ENCODE measurements around the gene LDB3. TPM values are rescaled to one million over a fixed set of nuclear protein-coding genes. Genes with fewer than 3 reads are reported as not detected.

LDB3 gene
- total RNA-seq, 1 experiment from 2014 or later, result 0.04 TPM

DNA sequence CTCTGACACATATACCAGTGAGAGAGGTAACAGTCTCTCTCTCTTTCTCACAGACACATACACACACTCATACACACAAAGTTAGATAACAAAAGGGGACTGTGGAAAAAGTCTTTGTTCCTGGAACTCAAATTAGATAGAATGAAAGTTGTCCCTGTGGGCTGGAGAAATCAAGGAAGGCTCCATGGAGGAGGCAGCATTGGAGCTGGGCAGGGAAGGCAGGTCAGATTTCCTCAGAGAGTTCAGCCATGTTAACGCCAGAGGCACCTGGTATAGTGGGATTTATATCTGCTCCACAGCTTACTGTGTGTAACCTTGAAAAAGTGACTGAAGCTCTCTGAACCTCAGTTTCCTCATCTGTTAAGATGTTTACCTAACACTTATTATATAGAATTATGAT, 38.7 kb downstream of the LDB3 start:
- Histone ChIP-seq H3K27me3 (ENCODE audit: low read length) (no peaks in the 10 kb centered on the region), H3F3A (ENCODE audit: low read length, unreplicated experiment) (no peaks in the 10 kb centered on the region), H3K4me1 (ENCODE audit: insufficient read depth, low read length) (peaks cover 5% of the 10 kb centered on the region), H3K4me3 (ENCODE audit: low read length) (no peak overlapping the region), H3K9ac (ENCODE audit: low read length) (no peak overlapping the region), H3K9me3 (ENCODE audit: low read length) (no peaks in the 10 kb centered on the region), H3K4me2 (ENCODE audit: low read length) (no peak overlapping the region), H3K9me2 (replicated peaks; ENCODE audit: low read length) (no peaks in the 10 kb centered on the region), H2AFZ (ENCODE audit: low read length) (no peak overlapping the region), H3K36me3 (ENCODE audit: low read depth, low read length) (no peaks in the 10 kb centered on the region), H3K27ac (ENCODE audit: low read length) (no peak overlapping the region), H4K20me1 (ENCODE audit: low read length) (no peaks in the 10 kb centered on the region), H3K79me2 (ENCODE audit: low read length) (no peaks in the 10 kb centered on the region)
- TF ChIP-seq EZH2 (IDR thresholded peaks at IDR 0.05; ENCODE audit: low read length, unreplicated experiment) (no peak), EZH2phosphoT487 (IDR thresholded peaks at IDR 0.05; ENCODE audit: borderline replicate concordance, low read length) (no peak)
- TF ChIP-seq, protein P1, sequence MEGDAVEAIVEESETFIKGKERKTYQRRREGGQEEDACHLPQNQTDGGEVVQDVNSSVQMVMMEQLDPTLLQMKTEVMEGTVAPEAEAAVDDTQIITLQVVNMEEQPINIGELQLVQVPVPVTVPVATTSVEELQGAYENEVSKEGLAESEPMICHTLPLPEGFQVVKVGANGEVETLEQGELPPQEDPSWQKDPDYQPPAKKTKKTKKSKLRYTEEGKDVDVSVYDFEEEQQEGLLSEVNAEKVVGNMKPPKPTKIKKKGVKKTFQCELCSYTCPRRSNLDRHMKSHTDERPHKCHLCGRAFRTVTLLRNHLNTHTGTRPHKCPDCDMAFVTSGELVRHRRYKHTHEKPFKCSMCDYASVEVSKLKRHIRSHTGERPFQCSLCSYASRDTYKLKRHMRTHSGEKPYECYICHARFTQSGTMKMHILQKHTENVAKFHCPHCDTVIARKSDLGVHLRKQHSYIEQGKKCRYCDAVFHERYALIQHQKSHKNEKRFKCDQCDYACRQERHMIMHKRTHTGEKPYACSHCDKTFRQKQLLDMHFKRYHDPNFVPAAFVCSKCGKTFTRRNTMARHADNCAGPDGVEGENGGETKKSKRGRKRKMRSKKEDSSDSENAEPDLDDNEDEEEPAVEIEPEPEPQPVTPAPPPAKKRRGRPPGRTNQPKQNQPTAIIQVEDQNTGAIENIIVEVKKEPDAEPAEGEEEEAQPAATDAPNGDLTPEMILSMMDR (conservative IDR thresholded peaks at IDR 0.05; ENCODE audit: low read depth, low read length), result no peak
- DNase-seq (no peak), ATAC-seq (no peak)
- ChIA-PET POLR2A (ENCODE audit: unreplicated experiment) (no interaction called here), CTCF (no interaction called here)
- BruUV-seq (replicated peaks), result no TSS peak
- intact Hi-C loops (cut with micrococcal nuclease), result no loop called here

DNA sequence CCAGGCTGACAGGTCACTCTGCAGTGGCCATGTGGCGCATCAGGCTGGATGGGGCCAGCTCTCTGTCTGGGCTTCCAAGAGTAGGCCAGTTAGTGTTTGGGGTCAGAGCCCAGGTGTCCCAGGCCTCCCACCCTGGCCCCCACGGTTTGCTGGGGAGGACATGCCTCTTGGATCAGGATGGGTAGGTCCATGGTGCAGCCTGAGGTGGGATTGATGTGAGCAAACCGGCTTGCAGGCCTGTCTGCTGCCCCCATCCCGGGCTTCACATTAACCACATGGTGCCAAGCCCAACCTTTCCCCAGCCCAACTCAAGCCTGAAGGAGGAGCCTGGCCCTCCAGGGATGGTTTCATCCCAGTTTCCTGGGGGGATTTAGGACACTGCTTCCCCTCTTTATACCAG, 39.2 kb downstream of the LDB3 start:
- H3K9me3 ChIP-seq (ENCODE audit: low read length), result no peaks in the 10 kb centered on the region
- H3K4me3 ChIP-seq (ENCODE audit: low read length), result no peak overlapping the region
- no peak for TF ChIP-seq EZH2phosphoT487 (IDR thresholded peaks at IDR 0.05; ENCODE audit: borderline replicate concordance, low read length)
- TF ChIP-seq, protein P1 (conservative IDR thresholded peaks at IDR 0.05; ENCODE audit: low read depth, low read length), result no peak
- TF ChIP-seq EZH2 (IDR thresholded peaks at IDR 0.05; ENCODE audit: low read length, unreplicated experiment), result no peak
- no peak overlapping the region for H3K27ac ChIP-seq (ENCODE audit: low read length)
- DNase-seq, result no peak
- H3K9me2 ChIP-seq (replicated peaks; ENCODE audit: low read length), result no peaks in the 10 kb centered on the region
- no peak overlapping the region for H3K9ac ChIP-seq (ENCODE audit: low read length)
- ChIA-PET CTCF (no interaction called here), POLR2A (ENCODE audit: unreplicated experiment) (no interaction called here)
- no peaks in the 10 kb centered on the region for H3K79me2 ChIP-seq (ENCODE audit: low read length)
- H3K27me3 ChIP-seq (ENCODE audit: low read length), result no peaks in the 10 kb centered on the region
- intact Hi-C loops (cut with micrococcal nuclease), result no loop called here
- peaks cover 9% of the 10 kb centered on the region for H3K4me1 ChIP-seq (ENCODE audit: insufficient read depth, low read length)
- BruUV-seq (replicated peaks), result no TSS peak
- no peak for ATAC-seq
- no peaks in the 10 kb centered on the region for H4K20me1 ChIP-seq (ENCODE audit: low read length)
- no peak overlapping the region for H3K4me2 ChIP-seq (ENCODE audit: low read length)
- no peak overlapping the region for H2AFZ ChIP-seq (ENCODE audit: low read length)
- no peaks in the 10 kb centered on the region for H3K36me3 ChIP-seq (ENCODE audit: low read depth, low read length)
- no peaks in the 10 kb centered on the region for H3F3A ChIP-seq (ENCODE audit: low read length, unreplicated experiment)

DNA sequence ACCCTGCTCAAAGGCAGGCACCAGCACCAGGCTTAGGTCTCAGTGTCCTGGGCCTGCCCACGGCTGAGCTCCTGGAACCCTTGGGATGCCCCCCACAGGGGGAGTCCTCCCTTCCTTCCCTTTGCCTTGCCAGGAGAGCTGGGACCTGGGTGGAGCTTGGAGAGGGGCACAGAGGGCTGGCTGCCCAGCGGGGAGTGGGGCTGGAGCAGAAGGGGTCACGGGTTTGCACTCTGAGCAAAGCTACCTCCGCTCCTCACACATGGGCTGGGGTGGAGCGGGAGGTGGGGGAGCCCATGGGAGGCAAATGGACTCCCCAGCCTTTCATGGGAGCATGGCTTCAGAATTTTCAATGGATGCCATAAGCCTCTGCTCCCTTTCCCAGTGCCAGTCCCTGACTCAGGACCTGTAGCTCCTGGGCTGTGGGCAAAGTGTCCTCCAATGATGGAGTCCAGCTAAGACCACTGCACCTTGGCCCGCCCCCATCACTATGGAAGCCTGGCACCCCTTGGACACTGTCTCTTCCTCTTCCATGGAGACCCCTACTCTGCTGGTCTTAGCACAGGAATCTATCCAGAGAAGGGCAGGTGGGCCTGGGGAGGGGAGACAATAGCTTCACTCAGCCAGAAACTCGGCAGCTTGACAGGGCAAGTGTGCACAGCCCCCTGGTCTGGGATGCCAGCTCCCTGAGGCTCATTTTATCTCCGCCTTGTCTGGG, 39.9 kb downstream of the LDB3 start:
- TF ChIP-seq, protein P1 (conservative IDR thresholded peaks at IDR 0.05; ENCODE audit: low read depth, low read length), result no peak
- TF ChIP-seq EZH2phosphoT487 (IDR thresholded peaks at IDR 0.05; ENCODE audit: borderline replicate concordance, low read length) (no peak), EZH2 (IDR thresholded peaks at IDR 0.05; ENCODE audit: low read length, unreplicated experiment) (no peak)
- H4K20me1 ChIP-seq (ENCODE audit: low read length), result no peaks in the 10 kb centered on the region
- H3K9me2 ChIP-seq (replicated peaks; ENCODE audit: low read length), result no peaks in the 10 kb centered on the region
- peaks cover 9% of the 10 kb centered on the region for H3K4me1 ChIP-seq (ENCODE audit: insufficient read depth, low read length)
- ChIA-PET CTCF (no interaction called here), POLR2A (ENCODE audit: unreplicated experiment) (no interaction called here)
- H3K4me2 ChIP-seq (ENCODE audit: low read length), result no peak overlapping the region
- no peak overlapping the region for H3K9ac ChIP-seq (ENCODE audit: low read length)
- no peak overlapping the region for H3K27ac ChIP-seq (ENCODE audit: low read length)
- no peaks in the 10 kb centered on the region for H3K36me3 ChIP-seq (ENCODE audit: low read depth, low read length)
- no peak overlapping the region for H2AFZ ChIP-seq (ENCODE audit: low read length)
- no peaks in the 10 kb centered on the region for H3K79me2 ChIP-seq (ENCODE audit: low read length)
- no peak overlapping the region for H3K4me3 ChIP-seq (ENCODE audit: low read length)
- no peaks in the 10 kb centered on the region for H3K9me3 ChIP-seq (ENCODE audit: low read length)
- intact Hi-C loops (cut with micrococcal nuclease), result no loop called here
- H3F3A ChIP-seq (ENCODE audit: low read length, unreplicated experiment), result no peaks in the 10 kb centered on the region
- no TSS peak for BruUV-seq (replicated peaks)
- H3K27me3 ChIP-seq (ENCODE audit: low read length), result no peaks in the 10 kb centered on the region
- no peak for DNase-seq
- ATAC-seq, result no peak
